Vagina (tissue), 2 donors: ENCODE measurements around the gene ZSCAN21. TPM values are rescaled to one million over a fixed set of nuclear protein-coding genes. Genes with fewer than 3 reads are reported as not detected.

ENCODE experiments used
- DNase-seq, 2 donors: peaks; one replicate each; pipeline ENCODE4 v3.0.0-alpha.2; 2017; ENCODE audit errors: extremely low spot score in 2 of 2
- H3K27ac ChIP-seq: fragments of 200-600 bp; sonication (generic); one replicate; pipeline ENCODE4 v1.5.1; 2019
- H3K27me3 ChIP-seq: fragments of 200-600 bp; sonication (generic); one replicate; pipeline ENCODE4 v1.5.1; 2019
- H3K36me3 ChIP-seq, 2 donors: fragments of 200-600 bp; sonication (generic); one replicate each; pipeline ENCODE4 v1.5.1; 2017 to 2019
- H3K4me1 ChIP-seq: fragments of 200-600 bp; sonication (generic); one replicate; pipeline ENCODE4 v1.5.1; 2019
- H3K4me3 ChIP-seq, 2 donors: fragments of 200-600 bp; sonication (generic); 1 replicate in 1 of 2; 2 replicates in 1 of 2; pipeline ENCODE4 v1.5.1; 2016 to 2019
- H3K9me3 ChIP-seq: fragments of 200-600 bp; sonication (generic); one replicate; pipeline ENCODE4 v1.5.1; 2019
- CTCF ChIP-seq, 3 experiments: fragments of 450-650 bp in 2 of 3; fragments of 200-600 bp in 1 of 3; sonication (generic) in 1 of 3; IDR thresholded peaks; one replicate each; pipeline ENCODE4 v1.5.1; 2017 to 2019; ENCODE audit warnings: antibody characterized with exemption in 3 of 3, mild to moderate bottlenecking in 2 of 3, moderate library complexity in 2 of 3
- POLR2A ChIP-seq, 2 donors: fragments of 450-650 bp; IDR thresholded peaks; one replicate each; pipeline ENCODE4 v1.6.1; 2017; ENCODE audit warnings: antibody characterized with exemption in 2 of 2, mild to moderate bottlenecking in 2 of 2, moderate library complexity in 2 of 2
- POLR2AphosphoS5 ChIP-seq, 2 donors: sonication (generic); formaldehyde crosslinking; IDR thresholded peaks; one replicate each; pipeline ENCODE4 v1.9.0; 2017; ENCODE audit warnings: antibody characterized with exemption in 2 of 2, mild to moderate bottlenecking in 2 of 2, low read depth in 1 of 2; ENCODE audit not compliant: insufficient read depth in 1 of 2
- intact Hi-C: fragments of 100-400 bp; cut with DNase I; formaldehyde crosslinking; loops from one replicate; pipeline ENCODE4 v1.15.1; 2023
- total RNA-seq: library from RNA; depleted of rRNA; stranded (reverse); fragments of >200 nt; gene quantifications from one replicate; pipeline ENCODE4 v1.2.3, GENCODE V29; 2016

ZSCAN21 gene
- total RNA-seq, 1 donor from 2014 or later, result 19.9 TPM

GRCh38 chr7:100105534-100105933, 56.0 kb downstream of the ZSCAN21 start:
- Histone ChIP-seq H3K4me3 (no peak overlapping the region), H3K27ac (no peak overlapping the region), H3K27me3 (no peaks in the 10 kb centered on the region), H3K9me3 (no peaks in the 10 kb centered on the region), H3K36me3 (peaks cover 0 to 40% of the 10 kb centered on the region in 2 donors), H3K4me1 (peaks cover 15% of the 10 kb centered on the region)
- TF ChIP-seq POLR2AphosphoS5 (IDR thresholded peaks at IDR 0.05; ENCODE audit: insufficient read depth in 1 of 2, low read depth in 1 of 2) (no peak), CTCF (IDR thresholded peaks at IDR 0.05) (no peak), POLR2A (IDR thresholded peaks at IDR 0.05) (no peak)
- intact Hi-C loops, result no loop called here
- no peak for DNase-seq

GRCh38 chr7:100106633-100107032, 57.1 kb downstream of the ZSCAN21 start:
- TF ChIP-seq POLR2AphosphoS5 (IDR thresholded peaks at IDR 0.05; ENCODE audit: insufficient read depth in 1 of 2, low read depth in 1 of 2) (no peak), POLR2A (IDR thresholded peaks at IDR 0.05) (no peak), CTCF (IDR thresholded peaks at IDR 0.05) (no peak)
- no peak for DNase-seq
- intact Hi-C loops, result no loop called here
- Histone ChIP-seq H3K4me3 (no peak overlapping the region), H3K27me3 (no peaks in the 10 kb centered on the region), H3K36me3 (peaks cover 0 to 51% of the 10 kb centered on the region in 2 donors), H3K4me1 (peaks cover 15% of the 10 kb centered on the region), H3K9me3 (no peaks in the 10 kb centered on the region), H3K27ac (no peak overlapping the region)

GRCh38 chr7:100107125-100107737, 57.7 kb downstream of the ZSCAN21 start:
- Histone ChIP-seq H3K4me1 (peaks cover 9% of the 10 kb centered on the region), H3K27ac (no peak overlapping the region), H3K36me3 (peaks cover 2 to 57% of the 10 kb centered on the region in 2 donors), H3K27me3 (no peaks in the 10 kb centered on the region), H3K4me3 (no peak overlapping the region), H3K9me3 (no peaks in the 10 kb centered on the region)
- intact Hi-C loops, result no loop called here
- no peak for TF ChIP-seq POLR2A (IDR thresholded peaks at IDR 0.05)
- no peak for TF ChIP-seq POLR2AphosphoS5 (IDR thresholded peaks at IDR 0.05; ENCODE audit: insufficient read depth in 1 of 2, low read depth in 1 of 2)
- no peak for TF ChIP-seq CTCF (IDR thresholded peaks at IDR 0.05)
- DNase-seq, result no peak

GRCh38 chr7:100107890-100108289, 58.3 kb downstream of the ZSCAN21 start:
- Histone ChIP-seq H3K4me3 (no peak overlapping the region), H3K4me1 (peaks cover 3% of the 10 kb centered on the region), H3K27ac (no peak overlapping the region), H3K36me3 (peaks cover 6 to 64% of the 10 kb centered on the region in 2 donors), H3K9me3 (no peaks in the 10 kb centered on the region), H3K27me3 (no peaks in the 10 kb centered on the region)
- intact Hi-C loops, result no loop called here
- DNase-seq, result no peak
- TF ChIP-seq POLR2AphosphoS5 (IDR thresholded peaks at IDR 0.05; ENCODE audit: insufficient read depth in 1 of 2, low read depth in 1 of 2), result no peak
- no peak for TF ChIP-seq CTCF (IDR thresholded peaks at IDR 0.05)
- no peak for TF ChIP-seq POLR2A (IDR thresholded peaks at IDR 0.05)

GRCh38 chr7:100109521-100110163, 60.1 kb downstream of the ZSCAN21 start:
- Histone ChIP-seq H3K9me3 (no peaks in the 10 kb centered on the region), H3K27me3 (no peaks in the 10 kb centered on the region), H3K27ac (no peak overlapping the region), H3K4me3 (no peak overlapping the region), H3K36me3 (peaks cover 6 to 68% of the 10 kb centered on the region in 2 donors), H3K4me1 (no peaks in the 10 kb centered on the region)
- TF ChIP-seq CTCF (IDR thresholded peaks at IDR 0.05) (no peak), POLR2AphosphoS5 (IDR thresholded peaks at IDR 0.05; ENCODE audit: insufficient read depth in 1 of 2, low read depth in 1 of 2) (no peak), POLR2A (IDR thresholded peaks at IDR 0.05) (no peak)
- DNase-seq, result no peak
- intact Hi-C loops, result no loop called here
